ENCODE data around the gene ITGAV. TPM values are rescaled to one million over a fixed set of nuclear protein-coding genes. Genes with fewer than 3 reads are reported as not detected.
A peak's percentile ranks its signal among the peaks of the same experiment; 100 is the strongest.

The ITGAV gene
- total and polyA plus RNA-seq, 2 of the 4 experiments (the other 2 are of a cell fraction), result 45.8 to 181 TPM

- H3K9me3 ChIP-seq (ENCODE audit: control insufficient read depth, insufficient read depth, low read length), result no peaks in the 10 kb centered on the region
- H3K18ac ChIP-seq (ENCODE audit: low read depth, low read length), result no peak overlapping the region
- no peak overlapping the region for H3K27ac ChIP-seq (ENCODE audit: insufficient read depth, low read length)
- H3K27me3 ChIP-seq (ENCODE audit: control insufficient read depth, insufficient read depth, low read length), result no peaks in the 10 kb centered on the region
- in situ Hi-C loops (cut with MboI; ENCODE audit: low sequenced_read_pairs) (no loop called here), intact Hi-C loops (cut with micrococcal nuclease) (no loop called here), dilution Hi-C loops (cut with HindIII; ENCODE audit: low sequenced_read_pairs, unreplicated experiment) (no loop called here)
- H3K4me2 ChIP-seq (ENCODE audit: low read depth, low read length), result no peak overlapping the region
- no peak overlapping the region for H3K14ac ChIP-seq (replicated peaks; ENCODE audit: low read depth, low read length)
- no TSS peak for BruUV-seq (replicated peaks)
- no peak for TF ChIP-seq RCOR1 (IDR thresholded peaks at IDR 0.05; ENCODE audit: insufficient replicate concordance, low read length)
- TF ChIP-seq CEBPB (IDR thresholded peaks at IDR 0.05; ENCODE audit: low read depth, low read length), result no peak
- H2BK120ac ChIP-seq (ENCODE audit: low read depth, low read length), result no peak overlapping the region
- H3K9me1 ChIP-seq (ENCODE audit: insufficient read depth, low read length), result no peaks in the 10 kb centered on the region; the same call in 1 of the 2 replicates
- no peaks in the 10 kb centered on the region for H3K4me1 ChIP-seq (ENCODE audit: control insufficient read depth, insufficient read depth, low read length)
- no peak overlapping the region for H2BK15ac ChIP-seq (ENCODE audit: low read depth, low read length)
- ATAC-seq (ENCODE audit: low read depth) (no peak), DNase-seq (peak; percentile 13)
- H3K79me1 ChIP-seq (ENCODE audit: low read depth in 1 of 2, low read length in 2 of 2), result peaks cover 0 to 3% of the 10 kb centered on the region in 2 experiments; a peak in 1 of 4 replicates
- H2AFZ ChIP-seq (replicated peaks; ENCODE audit: low read length, poor library complexity), result no peak overlapping the region
- H2AK9ac ChIP-seq (replicated peaks; ENCODE audit: low read depth, low read length, poor library complexity), result no peak overlapping the region
- no peaks in the 10 kb centered on the region for H3K36me3 ChIP-seq (ENCODE audit: control insufficient read depth, insufficient read depth, low read length)
- no peak overlapping the region for H3K4me3 ChIP-seq (ENCODE audit: insufficient read depth, low read depth, low read length)
- no peaks in the 10 kb centered on the region for H4K20me1 ChIP-seq (ENCODE audit: insufficient read depth, low read length)
- no peak overlapping the region for H3K9ac ChIP-seq (ENCODE audit: low read depth, low read length)
- no peak overlapping the region for H2BK20ac ChIP-seq (ENCODE audit: low read depth, low read length)
- no peak overlapping the region for H4K5ac ChIP-seq (ENCODE audit: low read depth, low read length)
- CTCF ChIA-PET, result no interaction called here
- POLR2A ChIA-PET (ENCODE audit: unreplicated experiment), result no interaction called here
- no peak overlapping the region for H2BK5ac ChIP-seq (ENCODE audit: low read depth, low read length, poor library complexity, severe bottlenecking)
- H4K8ac ChIP-seq (ENCODE audit: low read depth in 2 of 2, low read length in 2 of 2), result no peak overlapping the region
- no peak overlapping the region for H2AK5ac ChIP-seq (ENCODE audit: low read depth, low read length)
- no peak overlapping the region for H4K91ac ChIP-seq (ENCODE audit: insufficient read depth, low read depth, low read length)
- WGBS, 2 experiments (ENCODE audit: extremely low coverage in 2 of 2, insufficient read length in 1 of 2), result 71% methylated on average over 1 of the region's 7 CpGs; no CpG with 5 or more reads in 1 of the 2 experiments
- H3K23ac ChIP-seq (ENCODE audit: low read depth, low read length), result no peak overlapping the region
- no peak overlapping the region for H3K4ac ChIP-seq (ENCODE audit: low read depth, low read length)
- H3K56ac ChIP-seq (ENCODE audit: extremely low read depth, insufficient read depth, low read length), result no peak overlapping the region
Observed at GRCh38 chr2:186724736-186725135, 134.9 kb downstream of the ITGAV start.
